GM12891 (cell line): ENCODE results near the gene IZUMO4.

Source experiments
- PAX5 ChIP-seq: IDR thresholded peaks from 2 replicates; pipeline ENCODE4 v1.6.1; 2011; ENCODE audit warnings: low read length, moderate library complexity, mild to moderate bottlenecking; ENCODE audit not compliant: insufficient read depth, severe bottlenecking
- POLR2A ChIP-seq: IDR thresholded peaks from 2 replicates; pipeline ENCODE4 v1.6.1; 2011; ENCODE audit warnings: low read depth, low read length, control low read depth

DNA sequence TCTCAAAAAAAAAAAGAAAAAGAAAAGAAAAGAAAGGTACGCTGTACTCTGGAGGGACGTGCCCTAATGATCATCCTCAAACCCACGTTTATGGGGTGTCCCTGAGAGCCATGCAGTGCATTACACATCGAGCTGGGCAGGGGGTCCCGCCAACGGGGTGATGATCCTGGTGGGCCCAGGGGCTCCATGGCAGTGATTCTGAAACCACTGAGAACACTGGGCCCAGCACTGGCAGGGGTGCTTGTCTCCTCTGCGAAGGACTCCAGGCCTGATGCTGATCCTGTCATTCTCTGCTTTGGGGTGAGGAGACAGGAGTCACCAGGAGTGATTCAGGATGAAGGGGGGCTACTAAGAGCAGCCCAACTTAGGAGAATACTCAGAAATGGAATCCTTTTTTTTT, 19.3 kb upstream of the IZUMO4 start:
- TF ChIP-seq POLR2A (no peak), PAX5 (no peak)
